HEK293 (cell line): Measurements from ENCODE around the gene DDX51.

ENCODE experiments used
- GLI4 ChIP-seq: fragments of 450-650 bp; formaldehyde crosslinking; IDR thresholded peaks from 2 replicates; pipeline ENCODE4 v1.5.1; 2016; ENCODE audit warnings: missing biosample characterization, missing genetic modification characterization
- KLF1 ChIP-seq: fragments of 450-650 bp; formaldehyde crosslinking; IDR thresholded peaks from 2 replicates; pipeline ENCODE4 v1.5.1; 2016; ENCODE audit warnings: missing biosample characterization, missing genetic modification characterization
- KLF9 ChIP-seq: fragments of 450-650 bp; formaldehyde crosslinking; IDR thresholded peaks from 2 replicates; pipeline ENCODE4 v1.5.1; 2016; ENCODE audit warnings: missing biosample characterization, missing genetic modification characterization, low read depth
- SETDB1 ChIP-seq: IDR thresholded peaks from one replicate; pipeline ENCODE4 v1.6.1; 2017; ENCODE audit warnings: mild to moderate bottlenecking, low read length, moderate library complexity, mixed read lengths; ENCODE audit not compliant: insufficient read length
- TRIM28 ChIP-seq: IDR thresholded peaks from 2 replicates; pipeline ENCODE4 v1.6.1; 2011; ENCODE audit warnings: low read length, control low read depth, borderline replicate concordance
- ZNF214 ChIP-seq: fragments of 450-650 bp; formaldehyde crosslinking; IDR thresholded peaks from 2 replicates; pipeline ENCODE4 v1.5.1; 2017; ENCODE audit warnings: missing biosample characterization, mild to moderate bottlenecking, missing genetic modification characterization, borderline replicate concordance
- ZNF221 ChIP-seq: fragments of 450-650 bp; formaldehyde crosslinking; IDR thresholded peaks from 2 replicates; pipeline ENCODE4 v1.5.1; 2017; ENCODE audit warnings: missing biosample characterization, missing genetic modification characterization, borderline replicate concordance
- ZNF366 ChIP-seq: fragments of 450-650 bp; formaldehyde crosslinking; conservative IDR thresholded peaks from 2 replicates; pipeline ENCODE4 v1.5.1; 2016; ENCODE audit warnings: missing biosample characterization, missing genetic modification characterization
- ZNF404 ChIP-seq: fragments of 450-650 bp; formaldehyde crosslinking; IDR thresholded peaks from 2 replicates; pipeline ENCODE4 v1.5.1; 2017; ENCODE audit warnings: missing biosample characterization, missing genetic modification characterization
- ZNF626 ChIP-seq: fragments of 450-650 bp; sonication (Bioruptor Pico); formaldehyde crosslinking; IDR thresholded peaks from 2 replicates; pipeline ENCODE4 v1.5.1; 2018; ENCODE audit warnings: missing biosample characterization, missing genetic modification characterization, inconsistent platforms
- ZNF629 ChIP-seq: fragments of 450-650 bp; formaldehyde crosslinking; IDR thresholded peaks from 2 replicates; pipeline ENCODE4 v1.5.1; 2017; ENCODE audit warnings: missing biosample characterization, missing genetic modification characterization
- ZNF670 ChIP-seq: fragments of 450-650 bp; formaldehyde crosslinking; IDR thresholded peaks from 2 replicates; pipeline ENCODE4 v1.5.1; 2016; ENCODE audit warnings: missing biosample characterization, missing genetic modification characterization, low read depth
- ZNF701 ChIP-seq: fragments of 450-650 bp; formaldehyde crosslinking; IDR thresholded peaks from 2 replicates; pipeline ENCODE4 v1.5.1; 2016; ENCODE audit warnings: missing biosample characterization, missing genetic modification characterization
- ZNF76 ChIP-seq: fragments of 450-650 bp; formaldehyde crosslinking; IDR thresholded peaks from 2 replicates; pipeline ENCODE4; 2016; ENCODE audit warnings: low read depth, missing biosample characterization, missing genetic modification characterization, borderline replicate concordance
- ZNF776 ChIP-seq: fragments of 450-650 bp; formaldehyde crosslinking; IDR thresholded peaks from 2 replicates; pipeline ENCODE4 v1.5.0; 2017; ENCODE audit warnings: missing biosample characterization, missing genetic modification characterization, borderline replicate concordance
- TF ChIP-seq, protein P1 (sequence below): fragments of 450-650 bp; formaldehyde crosslinking; conservative IDR thresholded peaks from 2 replicates; pipeline ENCODE4 v1.5.1; 2016; ENCODE audit warnings: low read depth, missing biosample characterization, missing genetic modification characterization
- TF ChIP-seq, protein P2 (sequence below): fragments of 450-650 bp; formaldehyde crosslinking; IDR thresholded peaks from 2 replicates; pipeline ENCODE4 v1.5.1; 2017; ENCODE audit warnings: missing biosample characterization, missing genetic modification characterization
- TF ChIP-seq, protein P3 (sequence below): fragments of 450-650 bp; formaldehyde crosslinking; IDR thresholded peaks from 2 replicates; pipeline ENCODE4 v1.5.1; 2016; ENCODE audit warnings: missing biosample characterization, missing genetic modification characterization
- TF ChIP-seq, protein P4 (sequence below): fragments of 450-650 bp; formaldehyde crosslinking; IDR thresholded peaks from 2 replicates; pipeline ENCODE4 v1.5.1; 2016; ENCODE audit warnings: missing biosample characterization, missing genetic modification characterization
- TF ChIP-seq, protein P5 (sequence below): fragments of 450-650 bp; formaldehyde crosslinking; IDR thresholded peaks from 2 replicates; pipeline ENCODE4 v1.5.1; 2017; ENCODE audit warnings: missing biosample characterization, missing genetic modification characterization
- TF ChIP-seq, protein P6 (sequence below): fragments of 450-650 bp; formaldehyde crosslinking; IDR thresholded peaks from 2 replicates; pipeline ENCODE4 v1.5.0; 2017; ENCODE audit warnings: missing biosample characterization, missing genetic modification characterization, borderline replicate concordance
- TF ChIP-seq, protein P7 (sequence below): fragments of 450-650 bp; formaldehyde crosslinking; IDR thresholded peaks from 2 replicates; pipeline ENCODE4 v1.5.1; 2017; ENCODE audit warnings: missing biosample characterization, missing genetic modification characterization

DDX51 gene

DNA sequence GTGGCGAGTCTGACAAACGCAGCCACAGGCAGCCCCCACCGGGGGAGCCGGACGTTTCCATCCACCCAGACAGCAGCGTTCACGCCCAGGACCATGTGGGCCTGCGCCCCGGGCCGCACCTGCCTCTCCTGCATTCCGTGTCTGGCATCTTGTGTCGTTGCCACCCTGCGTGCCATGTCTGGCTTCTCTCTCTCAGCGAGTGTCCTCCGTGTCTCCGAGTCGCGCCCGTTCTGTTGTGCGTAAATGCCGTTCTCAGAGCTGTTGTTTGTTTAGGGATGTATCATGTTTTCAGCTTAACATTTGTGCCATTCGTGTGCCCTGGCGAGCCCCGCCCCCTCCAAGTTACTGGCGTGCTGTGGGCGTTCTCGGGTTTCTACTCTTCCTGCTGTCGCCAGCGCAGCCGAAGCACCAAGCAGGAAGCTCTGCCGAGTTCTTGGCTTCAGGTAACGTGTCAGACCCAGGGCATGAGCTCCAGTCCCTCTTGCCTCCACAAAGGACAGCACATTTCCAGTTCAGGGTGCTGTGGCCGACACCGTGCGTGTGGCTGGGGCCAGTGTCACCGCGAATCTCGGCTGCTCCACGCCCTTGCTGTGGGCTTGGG lies 34.8 kb upstream of the DDX51 start (continued):
- TF ChIP-seq, protein P1, sequence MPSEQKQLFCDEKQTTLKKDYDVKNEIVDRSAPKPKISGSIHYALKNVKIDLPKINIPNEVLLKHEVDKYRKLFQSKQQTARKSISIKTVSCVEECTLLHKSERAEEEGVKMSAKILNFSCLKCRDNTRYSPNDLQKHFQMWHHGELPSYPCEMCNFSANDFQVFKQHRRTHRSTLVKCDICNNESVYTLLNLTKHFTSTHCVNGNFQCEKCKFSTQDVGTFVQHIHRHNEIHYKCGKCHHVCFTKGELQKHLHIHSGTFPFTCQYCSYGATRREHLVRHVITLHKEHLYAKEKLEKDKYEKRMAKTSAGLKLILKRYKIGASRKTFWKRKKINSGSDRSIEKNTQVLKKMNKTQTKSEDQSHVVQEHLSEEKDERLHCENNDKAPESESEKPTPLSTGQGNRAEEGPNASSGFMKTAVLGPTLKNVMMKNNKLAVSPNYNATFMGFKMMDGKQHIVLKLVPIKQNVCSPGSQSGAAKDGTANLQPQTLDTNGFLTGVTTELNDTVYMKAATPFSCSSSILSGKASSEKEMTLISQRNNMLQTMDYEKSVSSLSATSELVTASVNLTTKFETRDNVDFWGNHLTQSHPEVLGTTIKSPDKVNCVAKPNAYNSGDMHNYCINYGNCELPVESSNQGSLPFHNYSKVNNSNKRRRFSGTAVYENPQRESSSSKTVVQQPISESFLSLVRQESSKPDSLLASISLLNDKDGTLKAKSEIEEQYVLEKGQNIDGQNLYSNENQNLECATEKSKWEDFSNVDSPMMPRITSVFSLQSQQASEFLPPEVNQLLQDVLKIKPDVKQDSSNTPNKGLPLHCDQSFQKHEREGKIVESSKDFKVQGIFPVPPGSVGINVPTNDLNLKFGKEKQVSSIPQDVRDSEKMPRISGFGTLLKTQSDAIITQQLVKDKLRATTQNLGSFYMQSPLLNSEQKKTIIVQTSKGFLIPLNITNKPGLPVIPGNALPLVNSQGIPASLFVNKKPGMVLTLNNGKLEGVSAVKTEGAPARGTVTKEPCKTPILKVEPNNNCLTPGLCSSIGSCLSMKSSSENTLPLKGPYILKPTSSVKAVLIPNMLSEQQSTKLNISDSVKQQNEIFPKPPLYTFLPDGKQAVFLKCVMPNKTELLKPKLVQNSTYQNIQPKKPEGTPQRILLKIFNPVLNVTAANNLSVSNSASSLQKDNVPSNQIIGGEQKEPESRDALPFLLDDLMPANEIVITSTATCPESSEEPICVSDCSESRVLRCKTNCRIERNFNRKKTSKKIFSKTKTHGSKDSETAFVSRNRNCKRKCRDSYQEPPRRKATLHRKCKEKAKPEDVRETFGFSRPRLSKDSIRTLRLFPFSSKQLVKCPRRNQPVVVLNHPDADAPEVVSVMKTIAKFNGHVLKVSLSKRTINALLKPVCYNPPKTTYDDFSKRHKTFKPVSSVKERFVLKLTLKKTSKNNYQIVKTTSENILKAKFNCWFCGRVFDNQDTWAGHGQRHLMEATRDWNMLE (tag by site-specific recombination) = no peak
- TF ChIP-seq, protein P2, sequence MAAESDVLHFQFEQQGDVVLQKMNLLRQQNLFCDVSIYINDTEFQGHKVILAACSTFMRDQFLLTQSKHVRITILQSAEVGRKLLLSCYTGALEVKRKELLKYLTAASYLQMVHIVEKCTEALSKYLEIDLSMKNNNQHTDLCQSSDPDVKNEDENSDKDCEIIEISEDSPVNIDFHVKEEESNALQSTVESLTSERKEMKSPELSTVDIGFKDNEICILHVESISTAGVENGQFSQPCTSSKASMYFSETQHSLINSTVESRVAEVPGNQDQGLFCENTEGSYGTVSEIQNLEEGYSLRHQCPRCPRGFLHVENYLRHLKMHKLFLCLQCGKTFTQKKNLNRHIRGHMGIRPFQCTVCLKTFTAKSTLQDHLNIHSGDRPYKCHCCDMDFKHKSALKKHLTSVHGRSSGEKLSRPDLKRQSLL (tag by site-specific recombination) = no peak
- TF ChIP-seq, protein P3, sequence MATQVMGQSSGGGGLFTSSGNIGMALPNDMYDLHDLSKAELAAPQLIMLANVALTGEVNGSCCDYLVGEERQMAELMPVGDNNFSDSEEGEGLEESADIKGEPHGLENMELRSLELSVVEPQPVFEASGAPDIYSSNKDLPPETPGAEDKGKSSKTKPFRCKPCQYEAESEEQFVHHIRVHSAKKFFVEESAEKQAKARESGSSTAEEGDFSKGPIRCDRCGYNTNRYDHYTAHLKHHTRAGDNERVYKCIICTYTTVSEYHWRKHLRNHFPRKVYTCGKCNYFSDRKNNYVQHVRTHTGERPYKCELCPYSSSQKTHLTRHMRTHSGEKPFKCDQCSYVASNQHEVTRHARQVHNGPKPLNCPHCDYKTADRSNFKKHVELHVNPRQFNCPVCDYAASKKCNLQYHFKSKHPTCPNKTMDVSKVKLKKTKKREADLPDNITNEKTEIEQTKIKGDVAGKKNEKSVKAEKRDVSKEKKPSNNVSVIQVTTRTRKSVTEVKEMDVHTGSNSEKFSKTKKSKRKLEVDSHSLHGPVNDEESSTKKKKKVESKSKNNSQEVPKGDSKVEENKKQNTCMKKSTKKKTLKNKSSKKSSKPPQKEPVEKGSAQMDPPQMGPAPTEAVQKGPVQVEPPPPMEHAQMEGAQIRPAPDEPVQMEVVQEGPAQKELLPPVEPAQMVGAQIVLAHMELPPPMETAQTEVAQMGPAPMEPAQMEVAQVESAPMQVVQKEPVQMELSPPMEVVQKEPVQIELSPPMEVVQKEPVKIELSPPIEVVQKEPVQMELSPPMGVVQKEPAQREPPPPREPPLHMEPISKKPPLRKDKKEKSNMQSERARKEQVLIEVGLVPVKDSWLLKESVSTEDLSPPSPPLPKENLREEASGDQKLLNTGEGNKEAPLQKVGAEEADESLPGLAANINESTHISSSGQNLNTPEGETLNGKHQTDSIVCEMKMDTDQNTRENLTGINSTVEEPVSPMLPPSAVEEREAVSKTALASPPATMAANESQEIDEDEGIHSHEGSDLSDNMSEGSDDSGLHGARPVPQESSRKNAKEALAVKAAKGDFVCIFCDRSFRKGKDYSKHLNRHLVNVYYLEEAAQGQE = no peak
- TF ChIP-seq ZNF626 (tag by site-specific recombination) = no peak
- TF ChIP-seq, protein P4, sequence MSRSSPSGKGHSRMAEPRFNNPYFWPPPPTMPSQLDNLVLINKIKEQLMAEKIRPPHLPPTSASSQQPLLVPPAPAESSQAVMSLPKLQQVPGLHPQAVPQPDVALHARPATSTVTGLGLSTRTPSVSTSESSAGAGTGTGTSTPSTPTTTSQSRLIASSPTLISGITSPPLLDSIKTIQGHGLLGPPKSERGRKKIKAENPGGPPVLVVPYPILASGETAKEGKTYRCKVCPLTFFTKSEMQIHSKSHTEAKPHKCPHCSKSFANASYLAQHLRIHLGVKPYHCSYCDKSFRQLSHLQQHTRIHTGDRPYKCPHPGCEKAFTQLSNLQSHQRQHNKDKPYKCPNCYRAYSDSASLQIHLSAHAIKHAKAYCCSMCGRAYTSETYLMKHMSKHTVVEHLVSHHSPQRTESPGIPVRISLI (tag by site-specific recombination) = no peak
- TF ChIP-seq ZNF776 (tag by site-specific recombination) = no peak
- TF ChIP-seq SETDB1 = no peak
- no peak for TF ChIP-seq ZNF366
- TF ChIP-seq ZNF404 = no peak
- TF ChIP-seq ZNF214 (tag by site-specific recombination) = no peak
- peak; percentile 40; the same call in 1 of the 2 replicates for TF ChIP-seq KLF9 (tag by site-specific recombination)
- no peak for TF ChIP-seq GLI4
- TF ChIP-seq, protein P5, sequence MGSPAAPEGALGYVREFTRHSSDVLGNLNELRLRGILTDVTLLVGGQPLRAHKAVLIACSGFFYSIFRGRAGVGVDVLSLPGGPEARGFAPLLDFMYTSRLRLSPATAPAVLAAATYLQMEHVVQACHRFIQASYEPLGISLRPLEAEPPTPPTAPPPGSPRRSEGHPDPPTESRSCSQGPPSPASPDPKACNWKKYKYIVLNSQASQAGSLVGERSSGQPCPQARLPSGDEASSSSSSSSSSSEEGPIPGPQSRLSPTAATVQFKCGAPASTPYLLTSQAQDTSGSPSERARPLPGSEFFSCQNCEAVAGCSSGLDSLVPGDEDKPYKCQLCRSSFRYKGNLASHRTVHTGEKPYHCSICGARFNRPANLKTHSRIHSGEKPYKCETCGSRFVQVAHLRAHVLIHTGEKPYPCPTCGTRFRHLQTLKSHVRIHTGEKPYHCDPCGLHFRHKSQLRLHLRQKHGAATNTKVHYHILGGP (tag by site-specific recombination) = no peak
- no peak for TF ChIP-seq ZNF221 (tag by site-specific recombination)
- no peak for TF ChIP-seq TRIM28
- no peak for TF ChIP-seq ZNF670
- TF ChIP-seq ZNF701 (tag by site-specific recombination) = no peak
- TF ChIP-seq ZNF76 (tag by site-specific recombination) = no peak
- TF ChIP-seq, protein P6, sequence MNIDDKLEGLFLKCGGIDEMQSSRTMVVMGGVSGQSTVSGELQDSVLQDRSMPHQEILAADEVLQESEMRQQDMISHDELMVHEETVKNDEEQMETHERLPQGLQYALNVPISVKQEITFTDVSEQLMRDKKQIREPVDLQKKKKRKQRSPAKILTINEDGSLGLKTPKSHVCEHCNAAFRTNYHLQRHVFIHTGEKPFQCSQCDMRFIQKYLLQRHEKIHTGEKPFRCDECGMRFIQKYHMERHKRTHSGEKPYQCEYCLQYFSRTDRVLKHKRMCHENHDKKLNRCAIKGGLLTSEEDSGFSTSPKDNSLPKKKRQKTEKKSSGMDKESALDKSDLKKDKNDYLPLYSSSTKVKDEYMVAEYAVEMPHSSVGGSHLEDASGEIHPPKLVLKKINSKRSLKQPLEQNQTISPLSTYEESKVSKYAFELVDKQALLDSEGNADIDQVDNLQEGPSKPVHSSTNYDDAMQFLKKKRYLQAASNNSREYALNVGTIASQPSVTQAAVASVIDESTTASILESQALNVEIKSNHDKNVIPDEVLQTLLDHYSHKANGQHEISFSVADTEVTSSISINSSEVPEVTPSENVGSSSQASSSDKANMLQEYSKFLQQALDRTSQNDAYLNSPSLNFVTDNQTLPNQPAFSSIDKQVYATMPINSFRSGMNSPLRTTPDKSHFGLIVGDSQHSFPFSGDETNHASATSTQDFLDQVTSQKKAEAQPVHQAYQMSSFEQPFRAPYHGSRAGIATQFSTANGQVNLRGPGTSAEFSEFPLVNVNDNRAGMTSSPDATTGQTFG = no peak
- TF ChIP-seq, protein P7, sequence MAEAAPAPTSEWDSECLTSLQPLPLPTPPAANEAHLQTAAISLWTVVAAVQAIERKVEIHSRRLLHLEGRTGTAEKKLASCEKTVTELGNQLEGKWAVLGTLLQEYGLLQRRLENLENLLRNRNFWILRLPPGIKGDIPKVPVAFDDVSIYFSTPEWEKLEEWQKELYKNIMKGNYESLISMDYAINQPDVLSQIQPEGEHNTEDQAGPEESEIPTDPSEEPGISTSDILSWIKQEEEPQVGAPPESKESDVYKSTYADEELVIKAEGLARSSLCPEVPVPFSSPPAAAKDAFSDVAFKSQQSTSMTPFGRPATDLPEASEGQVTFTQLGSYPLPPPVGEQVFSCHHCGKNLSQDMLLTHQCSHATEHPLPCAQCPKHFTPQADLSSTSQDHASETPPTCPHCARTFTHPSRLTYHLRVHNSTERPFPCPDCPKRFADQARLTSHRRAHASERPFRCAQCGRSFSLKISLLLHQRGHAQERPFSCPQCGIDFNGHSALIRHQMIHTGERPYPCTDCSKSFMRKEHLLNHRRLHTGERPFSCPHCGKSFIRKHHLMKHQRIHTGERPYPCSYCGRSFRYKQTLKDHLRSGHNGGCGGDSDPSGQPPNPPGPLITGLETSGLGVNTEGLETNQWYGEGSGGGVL (tag by site-specific recombination) = no peak
- peak; percentile 39; the same call in 1 of the 2 replicates for TF ChIP-seq KLF1 (tag by site-specific recombination)
- TF ChIP-seq ZNF629 (tag by site-specific recombination) = no peak
